CD4-positive, alpha-beta T cell treated with Interleukin-15 for 1 hour (primary cell): ENCODE measurements around the gene MYMX.

Experiments used
- DNase-seq: peaks from one replicate; pipeline ENCODE4 v3.0.0-alpha.2; 2020

MYMX gene

GRCh38 chr6:44234101-44235025, 17.6 kb downstream of the MYMX start:
- DNase-seq: no peak

- no peak for DNase-seq
Measured at GRCh38 chr6:44235269-44235668, 18.5 kb downstream of the MYMX start.

GRCh38 chr6:44235891-44236516, 19.3 kb downstream of the MYMX start:
- no peak for DNase-seq

- peak; percentile 87 for DNase-seq
Measured at GRCh38 chr6:44237021-44237812, 20.5 kb downstream of the MYMX start.

- peak; percentile 81 for DNase-seq
Measured at GRCh38 chr6:44237813-44238433, 21.2 kb downstream of the MYMX start.

GRCh38 chr6:44238687-44239350, 22.1 kb downstream of the MYMX start:
- DNase-seq: no peak

GRCh38 chr6:44243345-44243744, 26.6 kb downstream of the MYMX start:
- no peak for DNase-seq

GRCh38 chr6:44245391-44245911, 28.7 kb downstream of the MYMX start:
- no peak for DNase-seq

- peak; percentile 86 for DNase-seq
Measured at GRCh38 chr6:44245912-44246662, 29.4 kb downstream of the MYMX start.

GRCh38 chr6:44246663-44247337, 30.1 kb downstream of the MYMX start, which contains the start of gene HSP90AB1:
Gene HSP90AB1 (plus strand): TSS chr6:44247101. CDS start chr6:44248630, 1,529 bp downstream.
- peak; percentile 99 for DNase-seq

- peak; percentile 86 for DNase-seq
Measured at GRCh38 chr6:44247338-44248302, 30.9 kb downstream of the MYMX start.

GRCh38 chr6:44248579-44248978, 31.9 kb downstream of the MYMX start:
- no peak for DNase-seq

GRCh38 chr6:44249082-44249748, 32.5 kb downstream of the MYMX start:
- DNase-seq: no peak

GRCh38 chr6:44250067-44250717, 33.5 kb downstream of the MYMX start:
- no peak for DNase-seq

GRCh38 chr6:44250718-44251123, 34.0 kb downstream of the MYMX start:
- no peak for DNase-seq

GRCh38 chr6:44251576-44252524, 35.1 kb downstream of the MYMX start:
- no peak for DNase-seq
